ENCODE measurements around the gene TBC1D24.
"Not testable (repeated sequence)": the region's sequence is repeated elsewhere in the genome, so short reads cannot be mapped to it uniquely, and the experiment has no call there.

Gene TBC1D24

GRCh38 chr16:2476741-2477140 is 1.8 kb downstream of the TBC1D24 start:
- no peak for DNase-seq (ENCODE audit: low read depth)
- no peak for TF ChIP-seq CTCF (IDR thresholded peaks at IDR 0.05; ENCODE audit: control insufficient read depth, extremely low read depth, insufficient read depth)
- no peak overlapping the region for H3K4me3 ChIP-seq (ENCODE audit: low read depth, low read length)

- DNase-seq (ENCODE audit: low read depth) = no peak
- TF ChIP-seq CTCF (IDR thresholded peaks at IDR 0.05; ENCODE audit: control insufficient read depth, extremely low read depth, insufficient read depth) = no peak
- no peak overlapping the region for H3K4me3 ChIP-seq (ENCODE audit: low read depth, low read length)
Measured at GRCh38 chr16:2477327-2477726, 2.4 kb downstream of the TBC1D24 start.

GRCh38 chr16:2478279-2478678 is 3.4 kb downstream of the TBC1D24 start:
- no peak for TF ChIP-seq CTCF (IDR thresholded peaks at IDR 0.05; ENCODE audit: control insufficient read depth, extremely low read depth, insufficient read depth)
- DNase-seq (ENCODE audit: low read depth) = no peak
- no peak overlapping the region for H3K4me3 ChIP-seq (ENCODE audit: low read depth, low read length)

GRCh38 chr16:2479996-2480395 is 5.1 kb downstream of the TBC1D24 start:
- not testable (repeated sequence) for DNase-seq (ENCODE audit: low read depth); H3K4me3 ChIP-seq (ENCODE audit: low read depth, low read length)

GRCh38 chr16:2480948-2481347 is 6.0 kb downstream of the TBC1D24 start:
- no peak for DNase-seq (ENCODE audit: low read depth)
- H3K4me3 ChIP-seq (ENCODE audit: low read depth, low read length) = no peak overlapping the region
- TF ChIP-seq CTCF (IDR thresholded peaks at IDR 0.05; ENCODE audit: control insufficient read depth, extremely low read depth, insufficient read depth) = no peak

- TF ChIP-seq CTCF (IDR thresholded peaks at IDR 0.05; ENCODE audit: control insufficient read depth, extremely low read depth, insufficient read depth) = no peak
- DNase-seq (ENCODE audit: low read depth) = no peak
Measured at GRCh38 chr16:2481676-2482075, 6.7 kb downstream of the TBC1D24 start.

GRCh38 chr16:2482249-2482648 is 7.3 kb downstream of the TBC1D24 start:
- H3K4me3 ChIP-seq (ENCODE audit: low read depth, low read length) = no peak overlapping the region
- no peak for TF ChIP-seq CTCF (IDR thresholded peaks at IDR 0.05; ENCODE audit: control insufficient read depth, extremely low read depth, insufficient read depth)
- DNase-seq (ENCODE audit: low read depth) = no peak

More at GRCh38 chr16:2481676-2482075, 6.7 kb downstream of the TBC1D24 start:
- H3K4me3 ChIP-seq (ENCODE audit: low read depth, low read length) = no peak overlapping the region
